Right atrium auricular region (tissue), 2 donors: Measurements from ENCODE around the gene ARHGDIB. TPM values are rescaled to one million over a fixed set of nuclear protein-coding genes. Genes with fewer than 3 reads are reported as not detected.

Source experiments
- DNase-seq: peaks from one replicate; pipeline ENCODE4 v3.0.0-alpha.2; 2019; ENCODE audit warnings: low spot score
- H3K27ac ChIP-seq, 2 donors: fragments of 200-600 bp; sonication (generic); 1 replicate in 1 of 2; 2 replicates in 1 of 2; pipeline ENCODE4 v1.5.1; 2016 to 2019
- H3K27me3 ChIP-seq, 2 donors: fragments of 200-600 bp; sonication (generic); one replicate each; pipeline versions ENCODE4 v1.5.1 to v1.6.0; 2017 to 2019
- H3K36me3 ChIP-seq: fragments of 200-600 bp; sonication (generic); one replicate; pipeline ENCODE4 v1.5.1; 2016
- H3K4me1 ChIP-seq, 2 donors: fragments of 200-600 bp; sonication (generic); one replicate each; pipeline versions ENCODE4 v1.5.1 to v1.6.0; 2017 to 2019
- H3K4me3 ChIP-seq, 2 donors: fragments of 200-600 bp; sonication (generic); 1 replicate in 1 of 2; 2 replicates in 1 of 2; pipeline ENCODE4 v1.5.1; 2017 to 2019; ENCODE audit warnings: mild to moderate bottlenecking in 1 of 2, moderate library complexity in 1 of 2
- H3K9me3 ChIP-seq, 2 donors: fragments of 200-600 bp; sonication (generic); one replicate each; pipeline ENCODE4 v1.5.1; 2019
- total RNA-seq, 2 donors: library from RNA; depleted of rRNA; stranded (reverse); fragments of >200 nt; gene quantifications; one replicate each; pipeline ENCODE4 v1.1.0, GENCODE V29; 2016
- TF ChIP-seq, protein P1 (sequence below), 2 donors: fragments of 200-600 bp; sonication (generic); IDR thresholded peaks; one replicate each; pipeline ENCODE4 v1.5.1; 2019; ENCODE audit warnings: antibody characterized with exemption in 2 of 2

The ARHGDIB gene
- total RNA-seq, 2 donors from 2014 or later: 69.5 to 124 TPM

GRCh38 chr12:14923944-14924343 lies 37.5 kb downstream of the ARHGDIB start:
- TF ChIP-seq, protein P1, sequence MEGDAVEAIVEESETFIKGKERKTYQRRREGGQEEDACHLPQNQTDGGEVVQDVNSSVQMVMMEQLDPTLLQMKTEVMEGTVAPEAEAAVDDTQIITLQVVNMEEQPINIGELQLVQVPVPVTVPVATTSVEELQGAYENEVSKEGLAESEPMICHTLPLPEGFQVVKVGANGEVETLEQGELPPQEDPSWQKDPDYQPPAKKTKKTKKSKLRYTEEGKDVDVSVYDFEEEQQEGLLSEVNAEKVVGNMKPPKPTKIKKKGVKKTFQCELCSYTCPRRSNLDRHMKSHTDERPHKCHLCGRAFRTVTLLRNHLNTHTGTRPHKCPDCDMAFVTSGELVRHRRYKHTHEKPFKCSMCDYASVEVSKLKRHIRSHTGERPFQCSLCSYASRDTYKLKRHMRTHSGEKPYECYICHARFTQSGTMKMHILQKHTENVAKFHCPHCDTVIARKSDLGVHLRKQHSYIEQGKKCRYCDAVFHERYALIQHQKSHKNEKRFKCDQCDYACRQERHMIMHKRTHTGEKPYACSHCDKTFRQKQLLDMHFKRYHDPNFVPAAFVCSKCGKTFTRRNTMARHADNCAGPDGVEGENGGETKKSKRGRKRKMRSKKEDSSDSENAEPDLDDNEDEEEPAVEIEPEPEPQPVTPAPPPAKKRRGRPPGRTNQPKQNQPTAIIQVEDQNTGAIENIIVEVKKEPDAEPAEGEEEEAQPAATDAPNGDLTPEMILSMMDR (IDR thresholded peaks at IDR 0.05): no peak
- no peaks in the 10 kb centered on the region for H3K27me3 ChIP-seq

GRCh38 chr12:14921218-14921617 lies 40.2 kb downstream of the ARHGDIB start:
- TF ChIP-seq, protein P1 (IDR thresholded peaks at IDR 0.05): no peak
- Histone ChIP-seq H3K36me3 (no peaks in the 10 kb centered on the region), H3K9me3 (no peaks in the 10 kb centered on the region), H3K4me1 (no peaks in the 10 kb centered on the region), H3K27me3 (no peaks in the 10 kb centered on the region), H3K27ac (no peak overlapping the region), H3K4me3 (no peak overlapping the region)
- no peak for DNase-seq

More at GRCh38 chr12:14923944-14924343, 37.5 kb downstream of the ARHGDIB start:
- no peaks in the 10 kb centered on the region for H3K9me3 ChIP-seq
- no peak overlapping the region for H3K4me3 ChIP-seq
- H3K4me1 ChIP-seq: no peaks in the 10 kb centered on the region
- H3K36me3 ChIP-seq: no peaks in the 10 kb centered on the region
- DNase-seq: no peak
- no peak overlapping the region for H3K27ac ChIP-seq

- H3K4me3 ChIP-seq: no peak overlapping the region
- no peaks in the 10 kb centered on the region for H3K4me1 ChIP-seq
- H3K36me3 ChIP-seq: no peaks in the 10 kb centered on the region
- TF ChIP-seq, protein P1 (IDR thresholded peaks at IDR 0.05): no peak
- no peaks in the 10 kb centered on the region for H3K27me3 ChIP-seq
- no peak for DNase-seq
- H3K27ac ChIP-seq: no peak overlapping the region
- H3K9me3 ChIP-seq: no peaks in the 10 kb centered on the region
These were observed 40.8 kb downstream of the ARHGDIB start for GRCh38 chr12:14920475-14921126.

GRCh38 chr12:14919455-14919854 lies 41.9 kb downstream of the ARHGDIB start:
- H3K9me3 ChIP-seq: no peaks in the 10 kb centered on the region
- no peaks in the 10 kb centered on the region for H3K4me1 ChIP-seq
- H3K27ac ChIP-seq: no peak overlapping the region
- H3K4me3 ChIP-seq: no peak overlapping the region
- no peaks in the 10 kb centered on the region for H3K27me3 ChIP-seq
- H3K36me3 ChIP-seq: no peaks in the 10 kb centered on the region
- DNase-seq: no peak
- TF ChIP-seq, protein P1 (IDR thresholded peaks at IDR 0.05): no peak

DNA sequence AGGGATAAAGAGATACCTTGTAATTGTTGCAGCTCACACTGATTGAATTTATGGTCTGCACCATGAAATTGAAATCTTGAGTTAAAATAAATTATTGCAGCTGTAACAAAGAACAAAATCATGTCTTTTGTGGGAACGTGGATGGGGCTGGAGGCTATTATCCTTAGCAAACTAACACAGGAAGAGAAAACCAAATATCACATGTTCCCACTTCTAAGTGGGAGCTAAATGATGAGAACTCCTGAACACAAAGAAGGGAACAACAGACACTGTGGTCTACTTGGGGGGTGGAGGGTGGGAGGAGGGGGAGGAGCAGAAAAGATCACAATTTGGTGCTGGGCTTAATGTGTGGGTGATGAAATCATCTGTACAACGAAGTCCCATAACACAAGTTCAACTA lies 45.7 kb downstream of the ARHGDIB start:
- TF ChIP-seq, protein P1 (IDR thresholded peaks at IDR 0.05): no peak
- no peak overlapping the region for H3K4me3 ChIP-seq
- no peak for DNase-seq
- H3K27ac ChIP-seq: no peak overlapping the region
- peaks cover 0 to 12% of the 10 kb centered on the region in 2 donors for H3K4me1 ChIP-seq
- H3K9me3 ChIP-seq: no peaks in the 10 kb centered on the region
- H3K27me3 ChIP-seq: no peaks in the 10 kb centered on the region
- no peaks in the 10 kb centered on the region for H3K36me3 ChIP-seq

GRCh38 chr12:14913381-14913781 lies 48.0 kb downstream of the ARHGDIB start:
- no peaks in the 10 kb centered on the region for H3K9me3 ChIP-seq
- TF ChIP-seq, protein P1 (IDR thresholded peaks at IDR 0.05): no peak
- no peak overlapping the region for H3K4me3 ChIP-seq
- no peaks in the 10 kb centered on the region for H3K36me3 ChIP-seq
- no peaks in the 10 kb centered on the region for H3K27me3 ChIP-seq
- H3K4me1 ChIP-seq: peaks cover 0 to 12% of the 10 kb centered on the region in 2 donors
- DNase-seq: peak; percentile 60
- peak overlapping the region in 1 of 2 donors; percentile 19 for H3K27ac ChIP-seq
